ENCODE measurements around the gene PANK4.

Gene PANK4

GRCh38 chr1:2463396-2463795 is 63.0 kb downstream of the PANK4 start:
- no peaks in the 10 kb centered on the region for H3K79me2 ChIP-seq (ENCODE audit: control insufficient read depth, low read length)
- no peaks in the 10 kb centered on the region for H3K9me2 ChIP-seq (replicated peaks; ENCODE audit: control insufficient read depth, low read length)
- no peaks in the 10 kb centered on the region for H3K36me3 ChIP-seq (ENCODE audit: control insufficient read depth, low read length)
- no peaks in the 10 kb centered on the region; the same call in 1 of the 2 replicates for H3K4me1 ChIP-seq (ENCODE audit: control insufficient read depth, low read length)
- no peaks in the 10 kb centered on the region for H3K9me3 ChIP-seq (ENCODE audit: control insufficient read depth, insufficient read depth, low read length)
- no peaks in the 10 kb centered on the region for H3K27me3 ChIP-seq (ENCODE audit: control insufficient read depth, low read length)
- no peak overlapping the region for H3K4me3 ChIP-seq (ENCODE audit: low read length)
- H3K27ac ChIP-seq (ENCODE audit: low read depth, low read length), result no peak overlapping the region
- no peak for TF ChIP-seq CTCF (IDR thresholded peaks at IDR 0.05; ENCODE audit: low read depth, low read length, poor library complexity, severe bottlenecking)
- TF ChIP-seq EZH2phosphoT487 (IDR thresholded peaks at IDR 0.05; ENCODE audit: borderline replicate concordance, low read length), result no peak
- H3K4me2 ChIP-seq (ENCODE audit: low read length), result no peak overlapping the region
- no peaks in the 10 kb centered on the region for H4K20me1 ChIP-seq (ENCODE audit: control insufficient read depth, insufficient read depth, low read depth, low read length)
- H3F3A ChIP-seq (ENCODE audit: control insufficient read depth, insufficient read depth), result no peaks in the 10 kb centered on the region

- H3K4me1 ChIP-seq (ENCODE audit: control insufficient read depth, low read length), result no peaks in the 10 kb centered on the region; the same call in 1 of the 2 replicates
- no peaks in the 10 kb centered on the region for H3K79me2 ChIP-seq (ENCODE audit: control insufficient read depth, low read length)
- H3K9me2 ChIP-seq (replicated peaks; ENCODE audit: control insufficient read depth, low read length), result no peaks in the 10 kb centered on the region
- H3K27ac ChIP-seq (ENCODE audit: low read depth, low read length), result no peak overlapping the region
- TF ChIP-seq CTCF (IDR thresholded peaks at IDR 0.05; ENCODE audit: low read depth, low read length, poor library complexity, severe bottlenecking), result no peak
- no peak for TF ChIP-seq EZH2phosphoT487 (IDR thresholded peaks at IDR 0.05; ENCODE audit: borderline replicate concordance, low read length)
- H3K4me2 ChIP-seq (ENCODE audit: low read length), result no peak overlapping the region
- H3K36me3 ChIP-seq (ENCODE audit: control insufficient read depth, low read length), result no peaks in the 10 kb centered on the region
- H3K27me3 ChIP-seq (ENCODE audit: control insufficient read depth, low read length), result no peaks in the 10 kb centered on the region
- H3K4me3 ChIP-seq (ENCODE audit: low read length), result no peak overlapping the region
- no peaks in the 10 kb centered on the region for H3K9me3 ChIP-seq (ENCODE audit: control insufficient read depth, insufficient read depth, low read length)
- no peaks in the 10 kb centered on the region for H4K20me1 ChIP-seq (ENCODE audit: control insufficient read depth, insufficient read depth, low read depth, low read length)
- H3F3A ChIP-seq (ENCODE audit: control insufficient read depth, insufficient read depth), result no peaks in the 10 kb centered on the region
These were observed 63.6 kb downstream of the PANK4 start for GRCh38 chr1:2462819-2463218.

GRCh38 chr1:2460996-2461751 is 65.2 kb downstream of the PANK4 start:
- TF ChIP-seq EZH2phosphoT487 (IDR thresholded peaks at IDR 0.05; ENCODE audit: borderline replicate concordance, low read length) (no peak), CTCF (IDR thresholded peaks at IDR 0.05; ENCODE audit: low read depth, low read length, poor library complexity, severe bottlenecking) (no peak)
- H3K4me2 ChIP-seq (ENCODE audit: low read length), result no peak overlapping the region
- H3K27ac ChIP-seq (ENCODE audit: low read depth, low read length), result no peak overlapping the region
- no peaks in the 10 kb centered on the region for H3K36me3 ChIP-seq (ENCODE audit: control insufficient read depth, low read length)
- no peaks in the 10 kb centered on the region for H3F3A ChIP-seq (ENCODE audit: control insufficient read depth, insufficient read depth)
- no peaks in the 10 kb centered on the region for H3K27me3 ChIP-seq (ENCODE audit: control insufficient read depth, low read length)
- no peak overlapping the region for H3K4me3 ChIP-seq (ENCODE audit: low read length)
- no peaks in the 10 kb centered on the region for H3K9me2 ChIP-seq (replicated peaks; ENCODE audit: control insufficient read depth, low read length)
- no peaks in the 10 kb centered on the region; the same call in 1 of the 2 replicates for H3K4me1 ChIP-seq (ENCODE audit: control insufficient read depth, low read length)
- H3K79me2 ChIP-seq (ENCODE audit: control insufficient read depth, low read length), result no peaks in the 10 kb centered on the region
- H4K20me1 ChIP-seq (ENCODE audit: control insufficient read depth, insufficient read depth, low read depth, low read length), result no peaks in the 10 kb centered on the region
- no peaks in the 10 kb centered on the region for H3K9me3 ChIP-seq (ENCODE audit: control insufficient read depth, insufficient read depth, low read length)

Data from DOHH2 (cell line).